GM18508 (cell line): Measurements from ENCODE around the gene VENTX.

ENCODE experiments used
- ATAC-seq: cut with Tn5 transposase; IDR thresholded peaks from one replicate; pipeline ENCODE4 v1.9.1; 2021; ENCODE audit warnings: moderate number of reproducible peaks; ENCODE audit not compliant: insufficient read depth, unreplicated experiment

Gene VENTX

DNA sequence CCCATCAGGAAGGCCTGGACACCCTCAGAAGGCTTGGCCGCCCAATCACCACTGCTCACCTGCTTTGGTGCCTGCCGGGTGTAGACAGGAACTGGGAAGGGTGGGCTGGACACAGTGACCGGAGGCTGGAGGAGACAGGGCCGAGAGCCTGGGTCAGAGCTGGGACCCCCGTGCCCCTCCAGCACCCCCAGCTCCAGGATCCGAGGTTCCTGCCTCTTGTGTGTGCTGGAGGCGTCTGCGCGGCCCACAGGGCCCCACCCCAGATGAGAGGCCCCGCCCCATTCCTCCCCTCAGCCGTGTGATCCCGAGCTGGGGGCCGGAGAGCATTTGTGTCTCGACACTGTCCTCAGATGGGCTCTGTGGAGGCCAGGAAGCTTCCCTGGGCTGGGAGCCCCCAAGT, 29.6 kb downstream of the VENTX start:
- no peak for ATAC-seq

- no peak for ATAC-seq
These were observed 30.2 kb downstream of the VENTX start for GRCh38 chr10:133267829-133268228.

- ATAC-seq: no peak
These were observed 30.9 kb downstream of the VENTX start for GRCh38 chr10:133268532-133268931.

DNA sequence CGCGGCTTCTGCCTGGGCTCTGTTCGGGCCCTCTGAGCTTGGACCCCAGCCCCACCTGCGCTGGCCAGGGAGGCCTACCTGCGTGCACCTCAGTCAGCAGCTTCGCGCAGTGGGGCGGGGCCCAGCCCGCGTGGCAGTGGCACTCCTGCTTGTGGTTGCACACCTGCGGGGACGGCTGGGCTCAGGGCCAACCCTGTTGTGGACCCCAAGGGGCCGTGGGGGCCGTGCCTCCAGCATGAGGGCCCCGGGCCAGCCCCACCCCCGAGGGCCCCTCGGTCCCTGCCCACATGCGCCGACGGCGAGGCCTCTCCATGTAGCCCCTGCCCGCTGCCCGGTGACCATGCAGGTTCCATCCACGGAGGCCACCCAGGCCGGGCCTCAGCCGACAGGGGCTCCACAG, 31.7 kb downstream of the VENTX start:
- no peak for ATAC-seq

GRCh38 chr10:133270204-133270603, 32.5 kb downstream of the VENTX start:
- ATAC-seq: no peak

DNA sequence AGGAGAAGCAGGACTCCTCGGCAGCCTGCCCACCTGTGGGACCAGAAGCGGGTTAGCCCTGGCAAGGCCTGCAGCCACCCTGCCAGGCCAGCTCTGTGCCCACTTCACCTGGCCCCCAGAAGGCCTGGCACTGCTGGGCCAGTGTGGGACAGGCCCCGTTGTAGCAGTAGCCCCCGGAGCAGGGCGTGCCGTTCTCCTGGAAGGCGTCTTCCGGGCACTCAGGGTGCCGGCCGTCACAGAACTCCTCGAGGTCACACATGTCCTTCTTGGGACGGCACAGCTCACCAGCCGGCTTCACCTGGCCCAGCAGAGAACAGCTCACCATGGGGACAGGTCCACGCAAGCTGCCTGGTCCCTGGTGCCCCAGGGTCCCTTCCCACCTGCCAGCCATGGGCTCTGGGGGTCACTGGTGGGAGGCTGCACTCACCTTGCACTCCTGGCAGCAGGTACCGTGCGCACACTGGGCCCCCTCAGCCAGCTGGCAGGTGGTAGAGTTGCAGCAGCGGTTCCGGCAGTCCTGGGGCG, 33.2 kb downstream of the VENTX start:
- no peak for ATAC-seq

DNA sequence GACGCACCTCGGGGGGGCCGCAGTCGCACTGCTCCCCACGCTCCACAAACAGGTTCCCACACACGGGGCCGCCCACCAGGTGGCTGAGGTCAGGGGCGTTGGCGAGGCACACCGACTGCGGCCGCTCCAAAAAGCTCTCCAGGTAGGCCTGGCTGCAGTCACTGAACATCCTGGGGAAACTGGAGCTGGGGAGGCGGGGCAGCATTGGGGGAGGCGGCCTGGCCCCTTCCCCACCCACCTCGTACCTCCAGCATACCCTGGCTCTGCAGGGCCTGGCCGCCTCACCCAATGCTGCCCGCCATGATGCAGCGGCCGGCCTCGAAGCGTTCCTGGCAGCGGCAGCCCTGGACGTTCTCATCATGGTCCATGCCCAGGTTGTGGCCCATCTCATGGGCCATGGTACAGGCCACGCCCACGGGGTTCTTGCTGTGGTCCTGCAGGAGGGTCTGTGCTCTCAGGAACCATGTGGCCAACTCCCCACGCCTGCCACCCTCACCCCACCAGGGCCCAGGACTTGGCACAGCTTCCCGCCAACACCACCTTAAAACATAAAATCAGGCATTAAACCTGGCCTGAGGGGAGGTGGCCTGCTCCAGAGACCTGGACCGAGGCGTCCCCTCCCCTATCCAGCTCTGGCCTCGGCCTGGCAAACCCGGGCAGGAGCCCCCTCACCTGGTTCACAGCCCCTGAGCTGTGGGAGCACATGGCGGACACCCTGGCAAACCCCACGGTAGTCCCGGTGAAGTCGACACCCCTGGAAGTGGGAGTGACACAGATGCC, 34.1 kb downstream of the VENTX start:
- ATAC-seq: no peak

DNA sequence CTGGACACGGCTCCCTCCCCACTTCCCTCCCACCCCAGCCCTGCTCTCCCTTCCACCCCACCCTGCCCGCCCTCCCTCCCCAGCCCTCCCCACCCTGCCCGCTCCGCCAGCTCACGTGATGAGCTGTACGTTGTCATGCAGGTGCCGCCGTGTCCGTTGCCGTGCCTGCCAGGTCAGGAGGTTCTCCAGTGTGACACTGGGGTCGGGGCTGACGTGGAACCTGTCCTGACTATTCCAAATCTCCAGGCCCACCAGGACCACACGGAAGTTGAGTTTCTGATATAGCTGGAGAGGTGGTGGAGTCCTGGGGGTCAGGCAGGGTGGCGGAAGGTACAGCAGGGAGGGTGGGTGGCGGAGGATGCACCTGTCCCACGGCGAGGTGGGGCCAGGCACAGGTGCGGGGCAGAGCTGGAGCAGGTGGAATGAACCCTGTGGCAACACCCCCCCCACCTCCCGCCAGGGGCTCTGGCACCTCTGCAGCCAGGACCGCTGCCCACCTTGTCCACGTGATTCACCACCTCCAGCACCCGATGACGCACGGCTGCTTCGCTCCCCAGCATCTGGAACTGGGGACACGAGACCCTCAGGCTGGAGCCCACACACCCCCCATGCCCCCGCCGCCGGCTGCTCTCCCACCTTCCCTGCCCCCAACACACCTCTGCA, 34.8 kb downstream of the VENTX start:
- ATAC-seq: no peak

DNA sequence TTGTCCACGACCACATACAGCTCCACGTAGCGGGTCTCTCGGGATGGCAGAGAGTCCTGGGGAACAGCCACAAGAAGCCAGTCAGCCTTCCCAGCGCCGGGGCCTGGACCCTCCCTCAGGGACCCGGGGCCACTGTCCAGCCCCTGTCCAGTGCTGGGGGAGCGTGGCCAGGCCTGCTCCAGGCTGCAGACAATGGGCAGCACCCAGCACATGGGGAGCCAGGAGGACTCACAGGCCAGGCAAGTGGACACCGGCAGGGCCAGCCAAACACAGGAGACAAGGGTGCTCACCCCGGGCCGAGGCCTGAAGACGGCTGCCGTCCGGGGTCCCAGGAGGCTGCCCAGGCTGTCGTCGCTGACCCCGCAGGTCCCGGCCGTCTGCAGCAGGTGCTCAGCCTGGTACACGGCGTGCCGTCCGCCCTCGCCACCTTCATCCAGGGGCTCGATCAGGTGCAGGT, 35.3 kb downstream of the VENTX start:
- ATAC-seq: no peak

- ATAC-seq: no peak
These were observed 36.0 kb downstream of the VENTX start for GRCh38 chr10:133273534-133274143.

GRCh38 chr10:133274751-133275683, 37.4 kb downstream of the VENTX start:
- ATAC-seq: peak; percentile 37

DNA sequence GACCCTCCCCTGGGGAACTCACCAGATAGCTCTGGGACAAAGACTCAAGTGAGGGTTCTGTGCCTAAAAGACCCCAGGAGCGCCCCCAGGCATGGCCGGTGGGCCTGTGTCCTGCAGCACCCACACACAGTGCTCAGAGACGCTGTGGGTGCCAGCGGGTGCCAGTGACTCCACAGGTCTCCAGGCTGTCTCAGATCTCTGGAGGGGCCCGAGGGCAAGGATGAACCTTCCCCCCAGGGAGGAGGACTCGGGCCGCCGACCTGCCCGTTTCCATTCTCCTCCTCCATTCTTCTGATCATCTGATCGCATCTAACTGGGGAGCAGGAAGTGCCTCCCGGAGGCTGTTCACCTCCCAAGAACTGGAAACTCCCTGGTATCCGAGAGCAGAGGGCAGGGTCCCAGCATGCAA, 38.0 kb downstream of the VENTX start:
- ATAC-seq: no peak

- ATAC-seq: no peak
These were observed 38.4 kb downstream of the VENTX start for GRCh38 chr10:133276100-133276434.

- no peak for ATAC-seq
These were observed 39.0 kb downstream of the VENTX start, which contains the start of gene ADAM8 for GRCh38 chr10:133276435-133277201. Gene ADAM8, minus strand, starts transcription at chr10:133276868. Its CDS starts 51 bp downstream, at chr10:133276817.

GRCh38 chr10:133277277-133277992, 39.8 kb downstream of the VENTX start:
- no peak for ATAC-seq

- no peak for ATAC-seq
These were observed 40.4 kb downstream of the VENTX start for GRCh38 chr10:133277993-133278576.

GRCh38 chr10:133278577-133279265, 41.1 kb downstream of the VENTX start:
- peak; percentile 38 for ATAC-seq
